ENCODE data around the gene PIP4K2C.

Gene PIP4K2C

DNA sequence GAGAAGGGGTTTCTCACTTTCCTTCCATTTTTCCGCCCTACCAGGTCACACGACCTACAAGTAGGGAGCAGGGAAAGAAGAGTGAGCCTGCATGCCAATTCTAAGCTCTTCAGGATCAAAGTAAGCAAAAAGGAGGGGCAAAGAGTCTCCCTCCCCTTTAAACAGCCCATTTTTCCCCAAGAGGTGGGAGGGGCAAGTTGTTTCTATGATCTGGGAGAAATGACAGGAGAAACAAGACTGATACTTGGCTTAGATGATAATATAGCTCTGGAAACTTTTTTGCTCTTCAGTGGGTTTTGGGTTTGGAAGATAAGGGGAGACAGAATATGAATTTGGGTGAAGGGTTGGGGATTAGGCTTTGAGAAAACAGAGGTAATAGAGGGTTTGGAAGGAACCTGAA, 15.4 kb downstream of the PIP4K2C start:
- H3K4me3 ChIP-seq (ENCODE audit: low read length), result no peak overlapping the region
- no peak overlapping the region for H3K4ac ChIP-seq (ENCODE audit: low read depth, low read length)
- H3K79me2 ChIP-seq (ENCODE audit: control insufficient read depth, insufficient read depth, low read length), result no peaks in the 10 kb centered on the region
- H4K8ac ChIP-seq (ENCODE audit: low read depth, low read length), result no peak overlapping the region
- H3K79me1 ChIP-seq (ENCODE audit: low read length), result peaks cover 4% of the 10 kb centered on the region
- H3K4me1 ChIP-seq (ENCODE audit: control insufficient read depth, low read depth, low read length), result peaks cover 13% of the 10 kb centered on the region
- H2BK120ac ChIP-seq (ENCODE audit: low read depth, low read length), result no peak overlapping the region
- no peak overlapping the region for H3K27ac ChIP-seq (ENCODE audit: low read depth, low read length)
- H2BK5ac ChIP-seq (ENCODE audit: low read length), result no peak overlapping the region
- peaks cover 1% of the 10 kb centered on the region for H3K36me3 ChIP-seq (ENCODE audit: control insufficient read depth, insufficient read depth, low read length)
- no peak overlapping the region for H3K18ac ChIP-seq (ENCODE audit: low read length)
- no peak overlapping the region for H3K4me2 ChIP-seq (ENCODE audit: low read length)
- no peak overlapping the region for H3K23ac ChIP-seq (ENCODE audit: low read length)
- H3K56ac ChIP-seq (ENCODE audit: low read length), result no peak overlapping the region
- H2BK15ac ChIP-seq (replicated peaks; ENCODE audit: low read depth), result no peak overlapping the region
- H4K5ac ChIP-seq (ENCODE audit: low read length), result no peak overlapping the region
- H3K27me3 ChIP-seq (ENCODE audit: insufficient read depth, low read length, poor library complexity), result no peaks in the 10 kb centered on the region
- no peak for DNase-seq
- no peak overlapping the region for H2AK5ac ChIP-seq (ENCODE audit: low read length)
- no CpG with 5 or more reads among the region's 2 CpGs for WGBS (ENCODE audit: extremely low coverage, insufficient coverage, low lambda C conversion rate)
- H3K9ac ChIP-seq (ENCODE audit: low read length), result no peak overlapping the region

GRCh38 chr12:57606821-57607220, 15.8 kb downstream of the PIP4K2C start:
- no peak for DNase-seq
- H3K79me1 ChIP-seq (ENCODE audit: low read length), result peaks cover 4% of the 10 kb centered on the region
- H3K79me2 ChIP-seq (ENCODE audit: control insufficient read depth, insufficient read depth, low read length), result no peaks in the 10 kb centered on the region
- no peak overlapping the region for H4K8ac ChIP-seq (ENCODE audit: low read depth, low read length)
- no CpG with 5 or more reads among the region's 11 CpGs for WGBS (ENCODE audit: extremely low coverage, insufficient coverage, low lambda C conversion rate)
- no peak overlapping the region for H3K23ac ChIP-seq (ENCODE audit: low read length)
- H3K4me2 ChIP-seq (ENCODE audit: low read length), result no peak overlapping the region
- H2AK5ac ChIP-seq (ENCODE audit: low read length), result no peak overlapping the region
- no peak overlapping the region for H3K9ac ChIP-seq (ENCODE audit: low read length)
- no peak overlapping the region for H4K5ac ChIP-seq (ENCODE audit: low read length)
- no peak overlapping the region for H3K27ac ChIP-seq (ENCODE audit: low read depth, low read length)
- peaks cover under 1% of the 10 kb centered on the region for H3K27me3 ChIP-seq (ENCODE audit: insufficient read depth, low read length, poor library complexity)
- no peak overlapping the region for H3K18ac ChIP-seq (ENCODE audit: low read length)
- H3K4me3 ChIP-seq (ENCODE audit: low read length), result no peak overlapping the region
- no peak overlapping the region for H3K56ac ChIP-seq (ENCODE audit: low read length)
- H2BK120ac ChIP-seq (ENCODE audit: low read depth, low read length), result no peak overlapping the region
- H2BK15ac ChIP-seq (replicated peaks; ENCODE audit: low read depth), result no peak overlapping the region
- peaks cover 1% of the 10 kb centered on the region for H3K36me3 ChIP-seq (ENCODE audit: control insufficient read depth, insufficient read depth, low read length)
- peaks cover 13% of the 10 kb centered on the region for H3K4me1 ChIP-seq (ENCODE audit: control insufficient read depth, low read depth, low read length)
- no peak overlapping the region for H3K4ac ChIP-seq (ENCODE audit: low read depth, low read length)
- H2BK5ac ChIP-seq (ENCODE audit: low read length), result no peak overlapping the region

DNA sequence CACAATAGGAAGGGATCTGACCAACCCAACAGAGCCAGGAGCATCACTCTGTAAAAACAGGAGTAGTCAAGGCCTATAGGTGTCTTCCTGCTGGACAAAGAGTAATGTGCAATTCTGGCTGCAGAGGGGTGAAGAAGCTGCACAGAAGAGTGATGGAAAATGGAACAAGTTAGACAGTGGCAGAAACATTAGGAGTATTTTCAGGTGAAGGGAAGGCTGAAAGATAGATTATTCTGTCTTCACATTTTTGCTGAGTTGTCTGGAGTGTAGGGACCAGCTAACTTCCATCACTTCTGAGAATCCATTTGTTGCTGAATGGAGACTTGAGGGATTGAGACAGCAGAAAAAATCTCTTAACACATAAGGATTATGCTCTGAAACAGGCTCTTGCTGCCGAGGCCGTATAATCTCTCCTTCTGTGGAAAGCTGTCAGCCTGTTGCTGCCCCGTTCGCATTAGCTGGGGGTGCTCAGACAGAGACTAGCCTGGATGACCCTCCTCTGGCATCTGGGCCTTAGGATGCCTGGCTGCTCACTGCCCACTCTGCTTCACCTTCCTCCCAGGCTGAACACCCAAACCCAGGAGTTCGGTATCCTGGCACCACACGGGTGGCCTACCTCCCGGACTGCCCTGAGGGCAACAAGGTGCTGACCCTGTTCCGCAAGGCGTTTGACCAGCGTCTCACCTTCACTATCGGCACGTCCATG, 17.1 kb downstream of the PIP4K2C start:
- Histone ChIP-seq H3K23ac (ENCODE audit: low read length) (no peak overlapping the region), H3K4me2 (ENCODE audit: low read length) (no peak overlapping the region), H3K4me3 (ENCODE audit: low read length) (no peak overlapping the region), H2BK15ac (replicated peaks; ENCODE audit: low read depth) (no peak overlapping the region), H3K27ac (ENCODE audit: low read depth, low read length) (no peak overlapping the region), H3K36me3 (ENCODE audit: control insufficient read depth, insufficient read depth, low read length) (no peaks in the 10 kb centered on the region), H2BK120ac (ENCODE audit: low read depth, low read length) (no peak overlapping the region), H3K18ac (ENCODE audit: low read length) (no peak overlapping the region), H2BK5ac (ENCODE audit: low read length) (no peak overlapping the region), H3K27me3 (ENCODE audit: insufficient read depth, low read length, poor library complexity) (peaks cover 9% of the 10 kb centered on the region), H4K5ac (ENCODE audit: low read length) (no peak overlapping the region), H4K8ac (ENCODE audit: low read depth, low read length) (no peak overlapping the region), H2AK5ac (ENCODE audit: low read length) (no peak overlapping the region), H3K4me1 (ENCODE audit: control insufficient read depth, low read depth, low read length) (peaks cover 13% of the 10 kb centered on the region), H3K79me1 (ENCODE audit: low read length) (peaks cover 4% of the 10 kb centered on the region), H3K56ac (ENCODE audit: low read length) (no peak overlapping the region), H3K9ac (ENCODE audit: low read length) (no peak overlapping the region), H3K4ac (ENCODE audit: low read depth, low read length) (no peak overlapping the region), H3K79me2 (ENCODE audit: control insufficient read depth, insufficient read depth, low read length) (no peaks in the 10 kb centered on the region)
- DNase-seq, result no peak
- no CpG with 5 or more reads among the region's 12 CpGs for WGBS (ENCODE audit: extremely low coverage, insufficient coverage, low lambda C conversion rate)

- Histone ChIP-seq H3K56ac (ENCODE audit: low read length) (peak overlapping the region; percentile 73), H3K27me3 (ENCODE audit: insufficient read depth, low read length, poor library complexity) (peaks cover 17% of the 10 kb centered on the region), H3K9ac (ENCODE audit: low read length) (peak overlapping the region; percentile 60), H2BK120ac (ENCODE audit: low read depth, low read length) (no peak overlapping the region), H3K4ac (ENCODE audit: low read depth, low read length) (no peak overlapping the region), H3K4me1 (ENCODE audit: control insufficient read depth, low read depth, low read length) (peaks cover 12% of the 10 kb centered on the region), H3K36me3 (ENCODE audit: control insufficient read depth, insufficient read depth, low read length) (no peaks in the 10 kb centered on the region), H3K4me2 (ENCODE audit: low read length) (peak overlapping the region; percentile 16), H2BK15ac (replicated peaks; ENCODE audit: low read depth) (no peak overlapping the region), H2AK5ac (ENCODE audit: low read length) (no peak overlapping the region), H3K23ac (ENCODE audit: low read length) (no peak overlapping the region), H3K79me2 (ENCODE audit: control insufficient read depth, insufficient read depth, low read length) (no peaks in the 10 kb centered on the region), H4K5ac (ENCODE audit: low read length) (no peak overlapping the region), H4K8ac (ENCODE audit: low read depth, low read length) (no peak overlapping the region), H2BK5ac (ENCODE audit: low read length) (no peak overlapping the region), H3K79me1 (ENCODE audit: low read length) (peaks cover 4% of the 10 kb centered on the region), H3K18ac (ENCODE audit: low read length) (no peak overlapping the region), H3K27ac (ENCODE audit: low read depth, low read length) (no peak overlapping the region), H3K4me3 (ENCODE audit: low read length) (no peak overlapping the region)
- DNase-seq, result peak; percentile 57
- no CpG with 5 or more reads among the region's 19 CpGs for WGBS (ENCODE audit: extremely low coverage, insufficient coverage, low lambda C conversion rate)
Observed at GRCh38 chr12:57609101-57609780, 18.2 kb downstream of the PIP4K2C start.

DNA sequence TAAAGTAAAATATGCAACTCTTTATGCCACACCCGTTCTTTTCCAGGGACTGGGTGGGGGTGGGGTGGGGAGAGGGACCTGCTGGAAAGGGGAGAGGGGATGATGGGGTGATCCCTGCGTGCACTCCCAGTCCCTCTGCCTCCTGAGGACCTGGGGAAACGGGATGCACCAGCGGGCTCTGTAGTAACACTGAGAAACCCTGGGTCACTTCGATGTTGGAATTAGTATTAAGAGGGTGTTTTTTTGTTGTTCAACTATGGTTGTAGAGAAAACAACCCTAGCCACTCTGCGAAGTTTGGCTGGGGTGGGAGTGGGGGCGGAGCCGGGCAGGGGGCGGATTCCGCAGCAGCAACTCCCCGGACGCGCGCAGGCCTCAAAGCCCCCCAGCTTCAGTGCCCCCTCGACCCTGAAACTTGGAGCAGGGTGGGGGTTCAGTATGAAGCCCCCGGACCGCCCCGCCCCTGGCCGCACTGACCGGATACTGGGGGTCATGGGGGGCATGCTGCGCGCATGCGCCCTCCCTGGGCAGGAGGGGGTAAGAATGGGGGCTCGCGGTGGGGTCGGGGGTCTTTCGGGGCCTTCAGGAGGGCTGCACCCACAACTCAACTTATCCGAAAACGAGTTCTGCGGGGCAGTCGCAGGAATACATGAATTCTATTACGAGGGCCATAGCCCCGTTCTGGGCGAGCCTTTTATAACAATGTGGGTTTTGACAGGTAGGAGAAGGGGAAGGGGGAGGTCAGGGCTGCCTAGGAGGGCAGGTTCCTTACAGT, 19.0 kb downstream of the PIP4K2C start:
- no CpG with 5 or more reads among the region's 34 CpGs for WGBS (ENCODE audit: extremely low coverage, insufficient coverage, low lambda C conversion rate)
- H2BK15ac ChIP-seq (replicated peaks; ENCODE audit: low read depth), result no peak overlapping the region
- peak; percentile 45 for DNase-seq
- no peak overlapping the region for H2BK120ac ChIP-seq (ENCODE audit: low read depth, low read length)
- no peaks in the 10 kb centered on the region for H3K36me3 ChIP-seq (ENCODE audit: control insufficient read depth, insufficient read depth, low read length)
- no peaks in the 10 kb centered on the region for H3K79me2 ChIP-seq (ENCODE audit: control insufficient read depth, insufficient read depth, low read length)
- no peak overlapping the region for H3K27ac ChIP-seq (ENCODE audit: low read depth, low read length)
- H3K18ac ChIP-seq (ENCODE audit: low read length), result peak overlapping the region; percentile 29
- peak overlapping the region; percentile 80 for H3K4me2 ChIP-seq (ENCODE audit: low read length)
- H3K56ac ChIP-seq (ENCODE audit: low read length), result peak overlapping the region; percentile 77
- no peak overlapping the region for H4K5ac ChIP-seq (ENCODE audit: low read length)
- no peak overlapping the region for H4K8ac ChIP-seq (ENCODE audit: low read depth, low read length)
- H3K4ac ChIP-seq (ENCODE audit: low read depth, low read length), result no peak overlapping the region
- H3K4me1 ChIP-seq (ENCODE audit: control insufficient read depth, low read depth, low read length), result peaks cover 12% of the 10 kb centered on the region
- peak overlapping the region; percentile 43 for H3K4me3 ChIP-seq (ENCODE audit: low read length)
- H2AK5ac ChIP-seq (ENCODE audit: low read length), result no peak overlapping the region
- H3K79me1 ChIP-seq (ENCODE audit: low read length), result peaks cover 4% of the 10 kb centered on the region
- H3K9ac ChIP-seq (ENCODE audit: low read length), result peak overlapping the region; percentile 63
- no peak overlapping the region for H3K23ac ChIP-seq (ENCODE audit: low read length)
- peaks cover 21% of the 10 kb centered on the region for H3K27me3 ChIP-seq (ENCODE audit: insufficient read depth, low read length, poor library complexity)
- H2BK5ac ChIP-seq (ENCODE audit: low read length), result no peak overlapping the region

Data from mesendoderm (in vitro differentiated cells).